NCI-H1105 treated with DMSO at 0.1 percent for 48 hours (cell line): Measurements from ENCODE around the gene PDE4DIP.
"Not testable (repeated sequence)": the region's sequence is repeated elsewhere in the genome, so short reads cannot be mapped to it uniquely, and the experiment has no call there.

Experiments used
- DNase-seq: peaks from one replicate; lab custom pipeline; 2025; lab: John Stamatoyannopoulos, UW

PDE4DIP gene

DNA sequence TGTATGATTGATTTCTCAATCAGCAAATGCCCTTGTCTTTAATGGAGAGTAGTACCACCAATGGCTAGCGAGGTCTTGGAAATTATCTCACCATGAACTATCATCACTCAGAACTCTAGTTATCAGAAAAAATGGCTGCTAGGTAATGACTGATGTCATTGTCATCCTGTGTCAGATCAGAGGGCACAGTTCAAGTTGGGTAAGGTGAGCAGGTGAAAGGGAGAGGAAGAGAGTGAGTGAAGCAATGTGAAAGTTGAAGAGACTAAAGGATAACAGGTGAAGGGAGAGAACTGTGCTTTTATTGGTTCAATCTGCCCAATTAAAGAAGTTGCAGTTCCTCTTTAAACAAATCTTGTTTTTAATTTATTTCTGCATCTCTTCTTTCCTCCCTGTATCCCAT, 76.8 kb downstream of the PDE4DIP start:
- DNase-seq: not testable (repeated sequence)

DNA sequence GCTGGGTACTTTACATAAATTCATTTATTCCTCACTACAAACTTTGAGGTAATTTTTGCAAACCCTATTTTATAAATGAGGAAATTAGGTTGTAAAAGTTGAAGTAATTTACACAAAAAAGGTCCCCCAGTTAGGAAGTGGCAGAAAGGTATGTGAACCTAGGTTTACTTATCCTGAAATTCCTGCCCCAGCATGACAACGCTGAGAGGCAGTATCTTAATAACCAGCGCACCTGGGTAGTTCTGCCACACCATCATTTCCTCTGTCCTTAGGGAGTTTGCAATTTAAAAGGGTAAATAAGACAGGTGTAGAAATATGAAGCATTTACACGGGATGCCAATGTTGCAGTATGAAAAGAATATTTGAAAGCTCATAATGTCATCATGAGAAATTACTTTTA, 79.6 kb downstream of the PDE4DIP start:
- not testable (repeated sequence) for DNase-seq

DNA sequence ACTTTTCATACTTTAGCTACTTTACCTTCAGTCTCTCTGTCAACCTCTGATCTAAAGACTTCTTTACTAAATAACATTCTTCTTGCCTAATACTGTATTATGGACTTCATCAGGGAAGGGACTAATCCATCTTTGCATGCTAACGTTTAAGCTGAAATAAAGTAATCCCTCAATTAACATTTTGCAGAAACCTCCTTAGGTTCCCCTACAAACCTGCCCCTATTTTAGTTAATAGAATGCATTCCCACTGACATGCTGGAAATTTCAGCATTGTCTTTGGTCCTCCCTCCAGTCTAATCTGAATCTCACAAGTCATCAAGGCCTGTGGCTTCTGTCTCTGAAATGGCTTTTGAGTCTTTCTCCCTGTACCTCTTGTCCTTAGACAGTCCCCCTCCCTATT, 83.4 kb downstream of the PDE4DIP start:
- not testable (repeated sequence) for DNase-seq

DNA sequence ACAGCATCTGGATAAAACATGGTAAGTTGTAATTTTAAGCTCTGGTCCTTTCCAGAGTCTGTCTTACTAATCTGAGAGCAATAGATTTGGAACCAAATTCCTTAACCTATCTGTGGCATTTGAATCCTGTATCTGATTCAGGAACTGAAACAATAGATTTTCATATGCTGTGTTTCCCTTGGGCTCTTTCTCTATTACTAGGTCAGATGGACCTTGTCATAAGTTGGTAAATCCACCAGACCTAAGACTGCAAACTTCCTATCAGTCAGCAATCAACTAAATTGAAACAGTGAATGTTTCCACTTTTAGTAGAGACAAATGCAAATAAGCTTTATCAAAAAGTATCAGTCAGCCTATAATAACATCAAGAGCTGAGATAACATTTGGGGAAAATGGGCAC, 85.0 kb downstream of the PDE4DIP start:
- DNase-seq: not testable (repeated sequence)

DNA sequence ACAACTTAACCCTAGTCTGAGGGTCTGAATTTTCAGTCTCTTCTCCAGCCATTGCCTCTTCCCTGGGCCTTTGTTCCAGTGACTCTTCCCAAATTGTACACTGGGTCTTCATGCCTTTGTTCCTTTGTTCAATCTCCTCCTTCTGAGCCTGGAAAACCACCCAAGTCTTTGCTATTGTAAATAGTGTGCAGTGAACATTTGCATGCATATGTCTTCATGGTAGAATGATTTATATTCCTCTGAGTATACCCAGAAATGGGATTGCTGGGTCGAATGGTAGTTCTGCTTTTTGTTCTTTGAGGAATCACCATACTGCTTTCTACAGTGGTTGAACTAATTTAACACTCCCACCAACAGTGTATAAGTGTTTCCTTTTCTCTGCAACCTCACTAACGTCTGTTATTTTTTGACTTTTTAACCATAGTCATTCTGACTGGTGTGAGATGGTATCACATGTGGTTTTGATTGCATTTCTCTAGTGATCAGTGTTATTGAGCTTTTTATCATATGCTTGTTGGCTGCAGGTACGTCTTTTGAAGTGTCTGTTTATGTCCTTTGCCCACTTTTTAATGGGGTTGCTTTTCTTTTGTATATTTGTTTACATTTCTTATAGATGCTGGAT, 91.3 kb downstream of the PDE4DIP start:
- not testable (repeated sequence) for DNase-seq

DNA sequence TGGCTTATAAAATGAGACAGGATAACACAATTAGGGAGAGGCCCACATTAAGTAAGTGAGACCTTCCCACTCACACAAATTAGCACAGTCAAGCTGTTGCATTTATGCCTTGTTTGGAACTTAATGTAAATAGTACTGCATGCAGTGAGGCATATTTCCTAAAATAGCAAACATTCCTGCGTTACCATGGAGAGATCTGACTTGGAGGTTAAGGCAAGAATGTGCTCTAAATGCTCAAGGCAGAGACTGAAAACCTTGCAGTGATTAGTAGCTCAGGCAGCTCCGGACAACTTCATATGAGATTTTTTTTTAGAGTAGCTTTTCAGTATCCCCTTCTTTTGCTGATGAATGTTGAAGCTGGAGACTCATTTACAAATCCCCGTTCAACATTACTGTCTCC, 98.7 kb downstream of the PDE4DIP start:
- DNase-seq: not testable (repeated sequence)

DNA sequence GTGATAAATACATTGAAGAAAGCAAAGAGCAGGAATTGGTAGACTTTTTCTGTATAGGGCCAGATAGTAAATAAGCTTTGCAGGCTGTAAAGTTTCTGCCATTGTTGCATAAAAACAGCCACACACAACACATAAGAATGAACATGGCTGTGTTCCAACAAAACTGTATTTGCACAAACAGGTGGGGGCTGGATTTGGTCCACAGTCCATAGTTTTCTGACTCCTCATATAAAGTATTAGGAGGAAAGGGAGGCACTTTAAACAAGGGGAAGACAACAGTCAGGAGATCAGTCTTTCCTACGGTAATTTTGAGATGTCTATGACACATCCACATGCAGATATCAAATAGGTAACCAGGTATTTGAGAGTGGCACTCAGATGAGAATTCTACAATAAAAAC, 100.9 kb downstream of the PDE4DIP start:
- not testable (repeated sequence) for DNase-seq

DNA sequence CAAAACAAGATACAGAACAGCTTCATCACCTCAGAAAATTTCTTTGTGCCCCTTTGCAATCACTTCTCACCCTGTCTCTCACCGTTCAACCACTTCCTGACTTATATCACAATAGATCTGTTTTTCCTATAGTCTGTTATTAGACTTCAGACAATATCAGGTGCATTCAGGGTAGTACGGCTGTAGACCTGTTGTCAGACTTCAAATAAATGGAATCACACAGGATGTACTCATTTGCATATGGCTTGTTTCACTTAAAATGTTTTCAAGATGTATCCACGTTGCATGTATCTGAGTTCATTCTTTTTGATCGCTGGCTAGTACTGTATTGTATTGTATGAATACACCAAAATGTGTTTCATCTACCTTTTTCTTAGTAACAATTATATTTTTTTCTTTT, 104.5 kb downstream of the PDE4DIP start:
- DNase-seq: not testable (repeated sequence)

DNA sequence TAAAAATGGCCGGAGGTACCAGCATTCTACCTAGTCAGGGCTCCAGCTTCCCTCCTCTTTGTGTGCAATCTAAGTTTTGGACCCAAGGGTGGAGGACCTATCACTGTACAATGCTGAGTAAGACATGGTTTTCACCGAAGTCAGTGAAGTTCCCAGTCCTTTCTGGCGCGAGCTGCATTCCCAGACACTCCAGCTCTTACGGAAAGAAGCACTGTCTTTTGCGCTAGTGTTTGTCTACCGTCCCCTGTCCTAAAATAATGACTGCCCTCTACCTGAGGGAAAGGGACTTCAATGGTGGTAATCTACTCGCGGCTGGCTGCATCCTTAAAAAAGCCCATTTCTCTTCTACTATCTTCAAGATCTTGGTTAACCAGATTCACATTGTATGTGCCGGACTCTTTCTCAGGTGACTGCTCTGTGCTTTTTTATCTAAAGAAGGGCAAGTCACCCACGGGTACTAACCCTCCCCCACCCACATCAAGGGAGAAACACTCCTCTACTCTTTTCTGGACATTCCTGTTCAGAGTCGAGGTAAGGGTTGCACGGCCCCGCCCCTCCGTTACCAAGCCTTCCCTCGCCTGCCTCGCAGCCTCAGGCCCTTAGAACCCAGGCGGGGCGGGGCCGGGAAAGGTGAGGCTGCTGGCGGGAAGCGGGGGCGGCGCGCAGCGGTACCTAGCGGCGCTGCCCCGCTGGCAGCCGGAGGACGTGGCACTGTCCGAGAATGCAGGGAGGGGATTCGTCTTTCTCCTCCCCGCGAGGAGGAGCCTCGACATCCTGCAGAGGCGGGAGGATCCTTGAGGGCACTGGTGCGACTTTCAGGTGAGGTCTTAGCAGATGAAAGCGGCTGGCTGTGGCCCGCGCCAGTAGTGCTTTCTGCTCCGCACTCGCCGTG, 107.4 kb downstream of the PDE4DIP start:
- DNase-seq: peak; percentile 72

DNA sequence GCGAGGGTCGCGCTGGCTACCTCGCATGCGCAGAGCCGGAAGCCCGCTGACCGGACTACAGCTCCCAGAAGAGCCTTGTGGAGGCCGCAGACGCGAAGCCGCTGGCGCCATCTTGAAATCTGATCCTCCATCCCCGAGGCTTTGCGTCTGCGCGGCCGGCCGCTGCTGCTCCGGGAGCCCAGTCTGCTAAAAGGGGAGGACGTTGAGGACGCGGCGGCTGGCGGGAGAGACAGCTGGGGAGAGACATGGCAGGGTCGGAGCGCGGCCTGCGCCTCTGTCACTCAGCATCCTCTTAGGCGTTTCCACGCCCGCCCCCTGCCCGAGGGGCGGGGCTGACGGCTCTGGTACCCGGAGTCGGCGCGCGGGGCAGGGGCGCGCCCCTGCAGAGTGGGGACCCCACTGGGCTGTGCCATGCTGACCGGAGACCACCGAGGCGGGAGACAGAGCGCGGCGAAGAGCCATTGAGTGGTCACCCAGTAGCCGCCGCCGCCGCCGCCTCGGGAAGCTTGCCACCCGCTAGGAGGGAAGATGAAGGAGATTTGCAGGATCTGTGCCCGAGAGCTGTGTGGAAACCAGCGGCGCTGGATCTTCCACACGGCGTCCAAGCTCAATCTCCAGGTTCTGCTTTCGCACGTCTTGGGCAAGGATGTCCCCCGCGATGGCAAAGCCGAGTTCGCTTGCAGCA, 108.2 kb downstream of the PDE4DIP start:
- not testable (repeated sequence) for DNase-seq

DNA sequence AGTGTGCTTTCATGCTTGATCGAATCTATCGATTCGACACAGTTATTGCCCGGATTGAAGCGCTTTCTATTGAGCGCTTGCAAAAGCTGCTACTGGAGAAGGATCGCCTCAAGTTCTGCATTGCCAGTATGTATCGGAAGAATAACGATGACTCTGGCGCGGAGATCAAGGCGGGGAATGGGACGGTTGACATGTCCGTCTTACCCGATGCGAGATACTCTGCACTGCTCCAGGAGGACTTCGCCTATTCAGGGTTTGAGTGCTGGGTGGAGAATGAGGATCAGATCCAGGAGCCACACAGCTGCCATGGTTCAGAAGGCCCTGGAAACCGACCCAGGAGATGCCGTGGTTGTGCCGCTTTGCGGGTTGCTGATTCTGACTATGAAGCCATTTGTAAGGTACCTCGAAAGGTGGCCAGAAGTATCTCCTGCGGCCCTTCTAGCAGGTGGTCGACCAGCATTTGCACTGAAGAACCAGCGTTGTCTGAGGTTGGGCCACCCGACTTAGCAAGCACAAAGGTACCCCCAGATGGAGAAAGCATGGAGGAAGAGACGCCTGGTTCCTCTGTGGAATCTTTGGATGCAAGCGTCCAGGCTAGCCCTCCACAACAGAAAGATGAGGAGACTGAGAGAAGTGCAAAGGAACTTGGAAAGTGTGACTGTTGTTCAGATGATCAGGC, 108.8 kb downstream of the PDE4DIP start:
- DNase-seq: peak; percentile 23

DNA sequence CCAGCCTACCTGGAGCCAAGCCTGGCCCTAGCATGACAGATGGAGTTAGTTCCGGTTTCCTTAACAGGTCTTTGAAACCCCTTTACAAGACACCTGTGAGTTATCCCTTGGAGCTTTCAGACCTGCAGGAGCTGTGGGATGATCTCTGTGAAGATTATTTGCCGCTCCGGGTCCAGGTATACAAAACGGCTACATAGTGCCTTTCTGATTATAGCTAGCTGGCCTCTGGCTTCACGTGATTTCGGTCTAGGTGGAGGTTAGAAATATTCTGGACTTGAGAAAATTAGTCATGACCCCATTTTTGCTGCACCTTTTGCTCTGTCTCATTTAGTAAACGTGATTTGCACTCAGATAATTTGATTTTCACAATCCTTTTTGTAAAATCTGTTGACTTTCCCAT, 109.5 kb downstream of the PDE4DIP start:
- DNase-seq: not testable (repeated sequence)

DNA sequence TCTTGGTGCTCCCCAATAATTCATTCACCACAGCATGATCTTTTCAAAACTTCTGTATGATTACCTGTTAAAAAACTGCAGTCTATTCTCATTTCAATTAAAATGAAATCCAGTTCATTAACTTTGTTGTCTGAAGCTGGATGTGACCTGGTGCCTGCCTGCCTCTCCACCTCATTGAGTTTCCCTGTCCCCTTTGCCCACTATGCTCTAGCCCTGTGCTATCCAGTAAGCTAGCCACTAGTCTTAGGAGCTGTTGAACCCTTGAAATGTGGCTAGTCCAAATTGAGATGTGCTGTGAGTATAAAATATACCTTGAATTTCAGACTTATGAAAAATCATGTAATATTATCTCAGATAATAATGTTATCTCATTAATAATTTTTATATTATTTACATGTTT, 114.1 kb downstream of the PDE4DIP start:
- DNase-seq: not testable (repeated sequence)

DNA sequence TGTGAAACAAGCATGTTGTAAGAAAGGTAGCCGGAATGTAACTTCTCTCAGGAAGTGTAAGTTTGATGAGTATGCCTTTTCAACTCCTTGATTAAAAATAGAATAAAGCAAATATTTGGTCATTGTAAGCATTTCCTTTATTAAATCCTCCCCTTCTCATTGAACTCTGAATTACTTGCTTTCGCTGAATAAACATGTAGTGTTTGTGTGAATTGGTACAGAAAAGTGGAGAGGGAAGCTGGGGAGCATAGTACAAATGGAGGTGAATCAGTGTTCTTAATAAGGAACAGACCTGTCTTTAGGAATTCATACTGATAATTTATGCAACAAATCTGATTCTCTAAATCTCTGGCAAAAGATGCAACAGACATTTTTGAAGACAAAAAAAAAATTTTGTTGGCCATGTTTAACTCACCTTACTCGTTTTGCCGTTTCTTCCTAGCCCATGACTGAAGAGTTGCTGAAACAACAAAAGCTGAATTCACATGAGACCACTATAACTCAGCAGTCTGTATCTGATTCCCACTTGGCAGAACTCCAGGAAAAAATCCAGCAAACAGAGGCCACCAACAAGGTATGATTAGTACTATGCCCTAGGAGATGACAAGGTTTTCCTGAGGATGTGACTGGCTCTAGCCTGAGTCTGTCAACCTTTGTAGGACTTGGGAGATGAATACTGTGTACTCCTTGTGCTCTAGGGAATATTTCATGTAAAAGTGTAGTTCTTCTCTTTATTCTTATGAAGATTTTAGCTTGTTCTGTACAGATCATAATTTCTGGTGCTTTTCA, 116.2 kb downstream of the PDE4DIP start:
- not testable (repeated sequence) for DNase-seq

DNA sequence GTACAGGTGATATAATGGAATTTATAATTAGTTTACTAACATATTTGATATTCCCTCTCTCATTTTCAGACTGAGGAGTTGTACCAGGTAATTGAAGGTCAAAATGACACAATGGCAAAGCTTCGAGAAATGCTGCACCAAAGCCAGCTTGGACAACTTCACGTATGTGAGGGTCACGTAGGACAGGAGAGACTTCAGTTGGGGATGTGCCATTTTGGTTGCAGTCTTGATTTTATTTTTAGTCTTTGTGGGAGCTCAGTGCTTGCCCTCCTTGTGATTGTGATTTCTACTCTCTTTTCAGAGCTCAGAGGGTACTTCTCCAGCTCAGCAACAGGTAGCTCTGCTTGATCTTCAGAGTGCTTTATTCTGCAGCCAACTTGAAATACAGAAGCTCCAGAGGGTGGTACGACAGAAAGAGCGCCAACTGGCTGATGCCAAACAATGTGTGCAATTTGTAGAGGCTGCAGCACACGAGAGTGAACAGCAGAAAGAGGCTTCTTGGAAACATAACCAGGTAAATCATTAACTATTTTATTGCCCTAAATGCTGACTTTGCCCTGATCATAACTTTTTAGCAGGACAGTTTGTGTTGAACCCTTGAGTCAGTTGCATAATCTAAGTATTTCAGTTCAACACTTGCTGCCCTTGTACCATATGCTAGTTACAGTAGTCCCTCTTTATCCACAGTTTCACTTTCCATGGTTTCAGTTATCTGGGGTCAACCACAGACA, 118.1 kb downstream of the PDE4DIP start:
- DNase-seq: not testable (repeated sequence)

DNA sequence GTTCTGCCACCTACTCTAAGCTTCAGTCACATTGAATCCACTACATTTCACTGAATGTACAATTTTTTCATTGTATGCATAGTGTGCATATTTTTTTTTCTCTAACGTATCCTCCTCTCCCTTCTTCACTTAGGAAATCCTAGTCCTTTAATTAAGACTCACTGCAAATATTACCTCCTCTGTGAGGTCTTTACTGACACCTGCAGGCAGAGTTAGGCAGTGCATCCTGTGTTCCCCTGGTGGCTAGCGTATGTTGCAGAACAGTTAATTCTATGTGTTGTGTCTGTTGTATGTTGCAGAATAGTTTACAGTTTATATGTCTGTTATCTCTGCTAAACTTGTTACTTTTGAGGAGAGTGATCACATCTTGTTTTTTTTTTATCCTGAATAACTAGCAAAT, 121.9 kb downstream of the PDE4DIP start:
- DNase-seq: not testable (repeated sequence)

DNA sequence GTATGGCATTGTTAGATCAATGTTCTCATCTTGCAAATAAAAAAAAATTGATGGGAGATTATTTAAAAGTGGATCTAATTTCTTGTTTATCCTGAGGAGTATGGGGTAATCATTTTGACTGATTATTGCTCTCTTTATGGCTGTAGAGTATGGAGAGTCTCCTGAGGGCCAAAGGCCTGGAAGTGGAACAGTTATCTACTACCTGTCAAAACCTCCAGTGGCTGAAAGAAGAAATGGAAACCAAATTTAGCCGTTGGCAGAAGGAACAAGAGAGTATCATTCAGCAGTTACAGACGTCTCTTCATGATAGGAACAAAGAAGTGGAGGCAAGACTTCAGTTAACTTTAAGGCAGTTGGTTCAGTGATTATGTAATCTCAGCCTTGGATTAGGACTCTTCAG, 123.4 kb downstream of the PDE4DIP start:
- not testable (repeated sequence) for DNase-seq

DNA sequence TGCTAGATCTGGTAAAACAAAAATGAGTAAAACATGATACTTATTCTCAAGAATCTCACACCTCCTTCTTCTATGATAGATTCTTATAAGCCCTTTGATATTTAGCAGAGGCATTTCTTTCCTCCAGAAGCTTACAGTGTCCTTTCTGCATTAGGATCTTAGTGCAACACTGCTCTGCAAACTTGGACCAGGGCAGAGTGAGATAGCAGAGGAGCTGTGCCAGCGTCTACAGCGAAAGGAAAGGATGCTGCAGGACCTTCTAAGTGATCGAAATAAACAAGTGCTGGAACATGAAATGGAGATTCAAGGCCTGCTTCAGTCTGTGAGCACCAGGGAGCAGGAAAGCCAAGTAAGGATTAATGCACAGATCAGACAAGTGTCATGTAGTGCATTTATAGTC, 124.5 kb downstream of the PDE4DIP start:
- DNase-seq: not testable (repeated sequence)

DNA sequence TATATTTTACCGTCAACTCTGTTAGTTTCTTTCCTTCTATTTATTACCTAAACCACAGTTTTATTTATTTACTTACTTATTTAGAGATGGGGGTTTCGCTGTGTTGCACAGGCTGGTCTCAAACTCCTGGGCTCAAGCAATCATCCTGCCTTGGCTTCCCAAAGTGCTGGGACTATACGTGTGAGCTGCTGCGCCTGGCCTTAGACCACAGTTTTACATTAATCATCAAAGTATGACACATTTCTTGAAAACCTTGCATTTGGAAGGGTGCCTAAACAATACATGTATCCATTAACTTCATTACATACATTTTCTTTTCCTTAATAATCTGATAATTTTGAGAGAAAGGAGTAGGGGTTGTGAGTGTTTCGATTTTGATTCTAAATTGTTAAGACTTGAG, 124.9 kb downstream of the PDE4DIP start:
- not testable (repeated sequence) for DNase-seq

DNA sequence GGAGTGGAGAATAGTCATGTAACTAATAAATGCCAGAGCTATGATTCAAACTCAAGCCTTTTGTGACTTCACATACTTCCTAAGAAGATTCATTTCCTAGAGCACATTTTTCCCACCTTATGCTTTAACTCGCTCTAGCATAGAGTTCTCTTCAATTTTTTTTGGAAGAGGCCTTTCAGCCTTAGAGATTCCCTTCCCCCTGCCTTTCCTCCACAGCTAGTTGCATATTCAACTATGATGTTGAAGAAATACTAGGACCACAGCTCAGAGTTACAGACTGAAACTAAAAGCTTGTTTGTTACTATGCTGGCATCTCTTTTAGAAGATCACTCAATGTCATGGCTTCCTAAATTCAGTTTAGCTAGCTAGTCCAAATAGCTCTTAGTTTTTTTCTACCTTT, 131.2 kb downstream of the PDE4DIP start:
- not testable (repeated sequence) for DNase-seq
